GM19099 (cell line): ENCODE data around the gene MAP3K21.

Experiments
- POLR2A ChIP-seq: IDR thresholded peaks from 3 replicates; pipeline ENCODE4 v1.6.1; 2011; ENCODE audit warnings: low read depth; ENCODE audit not compliant: insufficient read length; ENCODE audit errors: extremely low read depth

The MAP3K21 gene

GRCh38 chr1:233383984-233384383 is 56.5 kb downstream of the MAP3K21 start:
- no peak for TF ChIP-seq POLR2A

- no peak for TF ChIP-seq POLR2A
Measured at GRCh38 chr1:233386336-233386735, 58.8 kb downstream of the MAP3K21 start.

DNA sequence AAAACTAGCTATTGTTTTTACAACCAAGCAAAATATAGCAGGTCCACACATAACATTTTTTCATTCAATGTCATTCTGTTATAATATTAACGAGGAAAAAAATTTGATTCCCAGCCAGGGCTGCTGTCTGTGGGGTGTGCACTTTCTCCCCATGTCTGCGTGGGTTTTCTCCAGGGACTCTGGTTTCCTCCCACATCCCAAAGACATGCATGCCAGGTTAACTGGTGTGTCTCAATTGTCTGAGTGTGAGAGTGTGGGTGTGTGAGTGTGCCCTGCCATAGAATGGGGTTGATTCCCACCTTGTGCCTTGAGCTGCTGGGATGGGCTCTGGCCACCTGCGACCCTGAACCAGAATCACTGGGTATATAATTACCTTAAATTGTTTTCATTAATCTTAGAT is 60.1 kb downstream of the MAP3K21 start:
- TF ChIP-seq POLR2A: no peak

DNA sequence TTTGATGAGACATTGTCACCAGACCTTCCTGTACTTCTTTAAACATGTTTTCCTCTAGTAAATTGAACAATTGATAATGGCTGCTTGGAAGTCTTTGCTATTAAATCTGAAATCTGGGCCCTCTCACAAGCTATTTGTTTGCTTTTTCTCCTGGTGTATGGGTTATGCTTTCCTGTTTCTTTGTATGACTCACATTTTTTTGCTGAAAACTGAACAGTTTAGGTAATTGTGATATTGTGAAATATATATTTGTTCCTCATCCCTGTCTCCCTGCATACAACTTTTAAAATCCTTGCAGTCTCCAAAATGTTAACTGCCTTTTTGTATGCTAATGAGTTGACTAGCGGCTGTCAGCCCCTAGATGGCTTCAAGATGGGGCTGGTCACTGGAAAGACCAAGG is 61.6 kb downstream of the MAP3K21 start:
- TF ChIP-seq POLR2A: no peak

GRCh38 chr1:233389893-233390292 is 62.4 kb downstream of the MAP3K21 start:
- TF ChIP-seq POLR2A: no peak

GRCh38 chr1:233390842-233391737 is 63.6 kb downstream of the MAP3K21 start:
- no peak for TF ChIP-seq POLR2A

GRCh38 chr1:233393084-233393840 is 65.7 kb downstream of the MAP3K21 start:
- TF ChIP-seq POLR2A: no peak

GRCh38 chr1:233393926-233394680 is 66.6 kb downstream of the MAP3K21 start:
- no peak for TF ChIP-seq POLR2A

- TF ChIP-seq POLR2A: no peak
Measured at GRCh38 chr1:233394860-233395717, 67.6 kb downstream of the MAP3K21 start.

DNA sequence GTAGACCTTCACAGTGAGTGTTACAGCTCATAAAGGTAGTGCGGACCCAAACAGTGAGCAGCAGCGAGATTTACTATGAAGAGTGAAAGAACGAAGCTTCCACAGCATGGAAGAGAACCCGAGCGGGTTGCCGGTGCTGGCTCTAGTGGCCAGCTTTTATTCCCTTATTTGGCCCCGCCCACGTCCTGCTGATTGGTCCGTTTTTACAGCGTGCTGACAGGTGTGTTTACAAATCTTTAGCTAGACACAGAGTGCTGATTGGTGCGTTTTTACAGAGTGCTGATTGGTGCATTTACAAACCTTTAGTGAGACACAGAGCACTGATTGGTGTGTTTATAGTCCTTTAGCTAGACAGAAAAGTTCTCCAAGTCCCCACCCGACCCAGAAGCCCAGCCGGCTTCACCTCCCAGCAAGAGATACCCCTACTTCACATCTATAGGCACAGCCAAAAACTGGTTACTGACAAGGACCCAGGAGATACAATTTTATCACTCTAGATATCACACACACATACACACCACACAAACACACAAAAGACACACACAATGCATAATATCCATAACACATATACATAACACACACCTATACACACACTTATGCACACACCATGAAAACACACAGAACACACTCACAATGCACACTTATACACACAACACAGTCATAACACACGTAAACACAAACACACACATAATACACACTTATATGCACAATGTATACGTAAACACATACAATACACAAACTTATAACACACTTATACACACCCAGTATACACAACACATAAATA is 68.5 kb downstream of the MAP3K21 start:
- TF ChIP-seq POLR2A: no peak

GRCh38 chr1:233406339-233406960 is 78.9 kb downstream of the MAP3K21 start:
- no peak for TF ChIP-seq POLR2A

GRCh38 chr1:233406994-233407631 is 79.6 kb downstream of the MAP3K21 start:
- no peak for TF ChIP-seq POLR2A

DNA sequence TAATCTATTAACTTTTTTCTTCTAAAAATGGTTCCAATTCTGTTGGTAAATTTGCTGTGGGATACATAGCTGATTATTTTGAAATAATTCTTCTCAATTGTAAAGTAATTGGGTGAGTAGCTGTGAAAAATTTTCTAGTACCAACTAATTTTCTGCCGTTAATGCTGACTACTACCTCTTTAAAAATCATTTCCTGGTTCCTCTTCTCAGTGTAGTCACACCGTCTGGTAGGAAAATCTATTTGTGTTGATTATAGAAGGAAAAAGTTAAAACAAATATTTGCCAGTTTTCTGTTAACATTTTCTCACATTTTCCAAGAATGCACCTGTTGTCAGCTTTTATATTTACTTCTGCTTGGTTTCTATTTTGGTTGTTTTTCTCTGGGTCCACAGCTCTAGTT is 82.0 kb downstream of the MAP3K21 start:
- no peak for TF ChIP-seq POLR2A
